KOPT-K1 (cell line): ENCODE data around the gene UBE4B.
"Not testable (repeated sequence)": the region's sequence is repeated elsewhere in the genome, so short reads cannot be mapped to it uniquely, and the experiment has no call there.

Source experiments
- H3K27ac ChIP-seq: fragments of 200-600 bp; sonication (generic); 2 replicates; pipeline ENCODE4 v1.5.1; 2016; ENCODE audit warnings: antibody characterized with exemption, mild to moderate bottlenecking, low read depth, low read length; ENCODE audit not compliant: poor library complexity, severe bottlenecking
- H3K36me3 ChIP-seq: fragments of 200-600 bp; sonication (generic); 2 replicates; pipeline ENCODE4 v1.5.1; 2017; ENCODE audit warnings: antibody characterized with exemption, mild to moderate bottlenecking, low read length, moderate library complexity; ENCODE audit not compliant: insufficient read depth
- H3K9me3 ChIP-seq: fragments of 200-600 bp; sonication (generic); 2 replicates; pipeline ENCODE4 v1.5.1; 2017; ENCODE audit warnings: antibody characterized with exemption, low read length, mild to moderate bottlenecking; ENCODE audit not compliant: insufficient read depth, poor library complexity, severe bottlenecking

UBE4B gene

DNA sequence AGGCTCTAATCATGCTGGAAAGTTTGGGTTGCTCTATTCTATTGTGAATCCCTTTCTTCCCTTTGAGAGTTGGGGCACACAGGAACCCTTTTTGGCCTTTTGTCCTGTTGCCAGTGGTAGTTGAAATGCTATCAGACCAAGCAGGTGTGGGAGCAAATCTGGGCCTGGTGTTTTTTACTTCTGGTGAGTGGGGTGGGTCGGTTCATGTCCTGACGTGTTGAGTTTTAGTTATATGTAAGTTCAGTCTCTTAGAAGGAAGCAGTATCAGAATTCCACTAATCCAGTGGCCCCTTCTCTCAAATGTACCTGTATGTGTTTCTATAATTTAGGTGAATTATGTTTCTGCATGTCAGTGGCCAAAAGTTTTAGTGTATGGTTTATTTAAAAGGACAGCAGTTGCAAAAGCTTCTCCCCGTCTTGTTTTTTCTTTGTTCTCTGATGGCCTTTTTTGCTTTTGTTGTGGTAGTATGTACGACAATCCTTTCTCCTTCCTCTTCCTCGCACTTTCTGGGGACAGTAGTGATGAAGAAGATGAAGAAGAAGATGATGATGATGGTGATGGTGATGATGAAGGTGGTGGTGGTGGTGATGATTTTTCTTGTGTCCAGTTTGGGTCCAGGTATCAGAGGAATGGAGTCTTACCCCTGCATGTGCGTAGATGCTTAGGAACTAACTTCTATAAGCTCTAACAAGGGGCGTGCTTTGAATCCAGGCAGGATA lies 74.2 kb downstream of the UBE4B start:
- peaks cover 76% of the 10 kb centered on the region for H3K36me3 ChIP-seq
- H3K9me3 ChIP-seq, result no peaks in the 10 kb centered on the region
- no peak overlapping the region for H3K27ac ChIP-seq

DNA sequence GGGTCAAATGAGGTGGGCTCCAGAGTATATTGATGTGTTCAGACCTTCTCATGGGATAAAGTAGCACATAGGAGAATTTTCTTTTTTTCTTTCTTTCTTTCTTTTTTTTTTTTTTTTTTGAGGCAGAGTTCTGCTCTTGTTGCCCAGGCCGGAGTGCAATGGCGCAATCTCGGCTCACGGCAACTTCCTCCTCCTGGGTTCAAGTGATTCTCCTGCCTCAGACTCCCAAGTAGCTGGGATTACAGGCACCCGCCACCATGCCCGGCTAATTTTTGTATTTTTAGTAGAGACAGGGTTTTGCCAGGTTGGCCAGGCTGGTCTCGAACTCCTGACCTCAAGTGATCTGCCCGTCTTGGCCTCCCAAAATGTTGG lies 74.7 kb downstream of the UBE4B start:
- H3K27ac ChIP-seq, H3K9me3 ChIP-seq: not testable (repeated sequence)
- H3K36me3 ChIP-seq, result peaks cover 76% of the 10 kb centered on the region

DNA sequence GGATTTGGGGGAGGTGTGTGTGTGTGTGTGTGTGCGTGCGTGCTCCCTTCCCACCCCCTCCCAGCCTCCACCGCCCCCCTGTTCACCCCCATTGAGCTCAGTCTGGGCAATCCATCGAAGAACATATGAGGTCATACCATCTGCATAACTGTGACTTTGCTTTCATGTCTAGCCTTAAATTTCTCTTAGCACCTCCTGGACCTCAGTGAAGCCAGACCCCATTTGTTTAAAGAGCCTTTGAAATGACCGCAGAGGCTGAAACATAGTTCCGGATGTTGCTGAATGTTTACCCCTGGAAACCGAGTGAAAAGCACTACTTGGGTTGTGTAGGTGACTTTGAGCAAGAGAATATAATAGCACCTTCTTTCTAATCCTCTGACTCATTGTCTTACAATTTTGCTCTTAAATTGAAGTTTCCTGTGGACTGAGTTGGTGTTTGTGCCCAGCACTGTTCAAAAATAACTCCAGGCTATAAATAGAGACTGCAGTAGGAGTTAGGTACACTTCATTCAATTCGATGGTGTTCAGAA lies 75.4 kb downstream of the UBE4B start:
- Histone ChIP-seq H3K9me3 (no peaks in the 10 kb centered on the region), H3K27ac (no peak overlapping the region), H3K36me3 (peaks cover 71% of the 10 kb centered on the region)

DNA sequence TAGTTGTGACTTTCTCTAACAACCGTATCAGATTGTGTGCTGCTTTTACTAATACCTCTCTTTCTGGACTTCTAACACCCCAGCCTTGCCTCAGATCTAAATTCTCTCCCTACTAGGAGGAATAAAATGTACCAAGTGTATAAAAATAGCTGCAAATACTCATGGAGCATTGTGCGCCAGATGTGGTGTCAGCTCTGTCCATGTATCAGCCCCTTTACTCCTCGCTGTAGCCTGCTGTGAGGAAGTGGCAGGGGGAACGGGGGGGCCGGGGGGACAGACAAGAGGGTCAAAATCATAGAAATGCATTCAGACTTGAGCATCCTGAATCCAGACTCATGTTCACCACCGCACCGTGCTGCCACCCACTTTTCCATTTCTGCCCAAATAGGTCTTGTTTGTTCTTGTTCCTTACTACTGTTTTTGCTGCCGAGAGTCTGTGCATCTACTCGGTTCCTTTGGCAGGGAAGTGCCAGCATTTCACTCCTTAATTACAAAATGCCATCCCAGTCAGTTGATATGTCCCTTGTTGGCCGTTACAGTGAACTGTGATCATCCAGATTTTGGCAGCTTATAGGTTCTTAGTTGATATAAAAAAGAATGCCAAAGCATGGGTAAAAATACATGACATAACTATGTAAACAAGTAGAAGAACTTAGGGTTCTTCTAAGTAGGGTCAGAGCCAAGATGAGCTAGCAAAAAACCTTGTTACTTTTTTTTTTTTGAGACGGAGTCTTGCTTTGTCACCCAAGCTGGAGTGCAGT lies 76.4 kb downstream of the UBE4B start:
- Histone ChIP-seq H3K27ac (no peak overlapping the region), H3K36me3 (peaks cover 63% of the 10 kb centered on the region)

DNA sequence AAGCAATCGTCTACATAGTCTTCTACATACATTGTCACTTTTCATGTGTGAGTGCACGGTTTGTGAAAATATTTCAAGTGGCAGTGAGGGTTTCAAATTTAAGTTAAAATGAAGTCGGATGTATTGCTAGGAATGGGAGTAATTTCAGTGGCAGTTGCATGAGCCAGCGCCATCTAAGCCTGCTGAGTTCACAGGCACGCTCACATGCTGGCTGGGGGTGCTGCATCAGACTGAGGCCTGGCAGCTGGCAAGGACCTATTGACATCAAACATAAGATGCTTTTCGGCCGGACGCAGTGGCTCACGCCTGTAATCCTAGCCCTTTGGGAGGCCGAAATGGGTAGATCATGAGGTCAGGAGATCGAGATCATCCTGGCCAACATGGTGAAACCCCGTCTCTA lies 80.7 kb downstream of the UBE4B start:
- no peak overlapping the region for H3K27ac ChIP-seq
- no peaks in the 10 kb centered on the region for H3K9me3 ChIP-seq
- H3K36me3 ChIP-seq, result peaks cover 44% of the 10 kb centered on the region

More for the DNA sequence above, 76.4 kb downstream of the UBE4B start:
- no peaks in the 10 kb centered on the region for H3K9me3 ChIP-seq

DNA sequence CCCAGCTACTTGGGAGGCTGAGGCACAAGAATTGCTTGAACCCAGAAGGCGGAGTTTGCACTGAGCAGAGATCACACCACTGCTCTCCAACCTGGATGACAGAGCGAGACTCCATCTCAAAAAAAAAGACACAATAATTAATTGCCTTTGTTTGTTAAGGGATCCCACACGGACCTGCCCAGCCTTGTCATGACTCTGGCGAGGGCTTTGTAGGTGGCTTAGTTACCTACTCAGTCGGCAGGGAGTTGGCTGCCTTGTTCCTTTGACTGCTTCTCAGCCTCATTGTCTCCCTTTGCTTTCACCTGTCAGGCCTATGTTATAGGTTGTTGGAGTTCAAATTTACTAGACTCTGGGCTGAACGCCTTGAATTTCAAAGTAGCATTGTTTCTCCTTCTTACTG lies 82.0 kb downstream of the UBE4B start:
- Histone ChIP-seq H3K36me3 (peaks cover 42% of the 10 kb centered on the region), H3K9me3 (no peaks in the 10 kb centered on the region), H3K27ac (no peak overlapping the region)

DNA sequence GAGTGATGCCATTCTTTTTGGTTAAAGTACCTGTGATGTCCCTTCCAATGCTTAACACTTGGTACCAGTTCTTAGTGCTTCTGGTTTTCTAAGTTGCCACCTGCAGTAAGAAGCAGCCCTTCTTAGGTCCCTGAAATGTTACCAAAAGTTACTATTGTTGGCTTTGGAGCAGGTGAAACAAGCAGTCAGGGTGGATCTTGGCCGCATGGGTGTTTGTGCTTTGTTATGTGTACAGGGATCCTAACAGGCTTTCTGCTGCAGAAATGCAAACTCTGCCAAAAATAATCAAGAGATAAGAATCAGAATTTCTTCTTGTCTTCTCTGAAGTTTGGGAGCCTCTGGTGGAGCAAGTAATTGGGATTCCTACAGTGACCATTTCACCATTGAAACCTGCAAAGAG lies 84.4 kb downstream of the UBE4B start:
- H3K36me3 ChIP-seq, result peaks cover 42% of the 10 kb centered on the region
- H3K9me3 ChIP-seq, result no peaks in the 10 kb centered on the region
- no peak overlapping the region for H3K27ac ChIP-seq

DNA sequence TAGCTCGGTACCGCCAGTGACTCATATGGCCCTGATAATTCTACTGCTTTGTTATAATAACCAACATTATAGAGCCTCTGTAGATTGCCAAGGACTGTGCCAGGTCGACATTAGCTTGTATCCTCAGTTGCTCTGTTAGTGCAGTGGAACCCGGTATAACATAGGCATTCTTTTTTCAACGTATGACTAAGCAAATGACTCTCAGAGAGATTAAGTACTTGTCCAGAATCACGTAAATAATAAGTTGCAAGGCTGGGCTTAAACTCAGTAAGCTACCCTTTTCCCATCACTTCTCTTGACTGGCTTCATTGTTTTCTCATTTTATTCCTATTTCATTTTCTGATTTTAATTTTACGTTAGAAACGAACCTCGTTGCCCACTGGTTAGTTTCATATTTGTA lies 85.1 kb downstream of the UBE4B start:
- H3K27ac ChIP-seq, result no peak overlapping the region
- H3K36me3 ChIP-seq, result peaks cover 47% of the 10 kb centered on the region
- H3K9me3 ChIP-seq, result no peaks in the 10 kb centered on the region

DNA sequence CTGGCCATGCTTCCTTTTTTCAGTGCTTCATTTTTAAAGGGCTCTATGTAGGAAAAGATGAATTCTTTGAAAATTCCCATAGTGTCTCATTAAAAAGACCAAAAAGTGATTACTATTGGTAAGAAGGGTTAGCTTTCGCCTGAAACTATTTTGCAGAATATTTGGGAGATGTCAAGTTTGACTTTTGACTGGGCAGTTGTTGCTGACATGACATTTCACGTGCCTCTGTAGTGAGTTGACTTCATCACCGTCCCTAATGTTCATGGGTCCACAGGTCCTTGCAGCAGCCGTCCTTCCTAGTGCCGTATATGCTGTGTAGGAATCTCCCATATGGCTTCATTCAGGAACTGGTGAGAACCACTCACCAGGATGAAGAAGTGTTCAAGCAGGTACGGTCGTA lies 88.9 kb downstream of the UBE4B start:
- Histone ChIP-seq H3K36me3 (peaks cover 39% of the 10 kb centered on the region), H3K27ac (no peak overlapping the region), H3K9me3 (no peaks in the 10 kb centered on the region)

DNA sequence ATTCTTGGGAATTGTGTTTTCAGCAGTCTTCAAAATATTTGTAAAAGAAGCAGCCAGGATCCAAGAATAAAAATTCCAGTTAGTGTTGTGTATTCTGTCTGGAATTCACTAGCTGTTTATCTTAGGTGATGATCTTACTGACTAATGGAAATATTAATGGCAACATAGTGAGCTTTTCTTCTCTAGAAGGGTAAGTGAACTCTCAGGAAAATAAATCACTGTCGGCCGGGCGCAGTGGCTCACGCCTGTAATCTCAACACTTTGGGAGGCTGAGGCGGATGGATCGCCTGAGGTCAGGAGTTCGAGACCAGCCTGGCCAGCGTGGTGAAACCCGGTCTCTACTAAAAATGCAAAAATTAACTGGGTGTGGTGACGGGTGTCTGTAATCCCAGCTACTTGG lies 90.2 kb downstream of the UBE4B start:
- Histone ChIP-seq H3K27ac (no peak overlapping the region), H3K36me3 (peaks cover 43% of the 10 kb centered on the region), H3K9me3 (no peaks in the 10 kb centered on the region)

DNA sequence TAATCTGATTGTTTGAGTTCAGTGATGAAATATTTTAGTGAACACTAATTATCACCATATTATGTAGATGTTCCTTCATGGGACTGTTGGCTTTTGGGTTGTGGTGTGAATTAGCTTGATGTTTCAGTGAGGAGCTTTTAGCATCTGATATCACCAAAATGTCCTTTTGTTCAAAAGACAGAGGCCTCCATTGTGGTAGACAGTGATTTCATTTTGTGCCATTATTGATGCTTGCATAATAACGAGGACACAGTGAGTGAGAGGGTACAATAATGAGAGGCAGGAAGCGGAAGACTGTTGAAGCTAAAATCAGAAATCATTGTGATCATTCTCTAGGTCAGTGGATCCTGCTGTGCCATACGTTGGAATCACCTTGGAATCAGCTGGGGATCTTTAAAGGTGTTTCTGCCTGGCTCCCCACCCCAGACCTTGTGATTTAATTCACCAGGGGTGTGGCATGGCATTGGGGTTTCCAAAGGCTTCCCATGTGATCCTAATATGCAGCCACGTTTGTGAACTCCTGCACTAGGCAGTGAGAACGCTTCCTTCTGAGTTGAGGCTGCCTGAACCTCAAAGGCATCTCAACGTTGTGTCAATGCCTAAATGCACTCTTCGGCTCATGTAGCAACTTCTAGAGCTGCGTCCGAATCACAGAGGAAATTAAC lies 95.5 kb downstream of the UBE4B start:
- no peaks in the 10 kb centered on the region for H3K9me3 ChIP-seq
- peaks cover 61% of the 10 kb centered on the region for H3K36me3 ChIP-seq
- H3K27ac ChIP-seq, result no peak overlapping the region

DNA sequence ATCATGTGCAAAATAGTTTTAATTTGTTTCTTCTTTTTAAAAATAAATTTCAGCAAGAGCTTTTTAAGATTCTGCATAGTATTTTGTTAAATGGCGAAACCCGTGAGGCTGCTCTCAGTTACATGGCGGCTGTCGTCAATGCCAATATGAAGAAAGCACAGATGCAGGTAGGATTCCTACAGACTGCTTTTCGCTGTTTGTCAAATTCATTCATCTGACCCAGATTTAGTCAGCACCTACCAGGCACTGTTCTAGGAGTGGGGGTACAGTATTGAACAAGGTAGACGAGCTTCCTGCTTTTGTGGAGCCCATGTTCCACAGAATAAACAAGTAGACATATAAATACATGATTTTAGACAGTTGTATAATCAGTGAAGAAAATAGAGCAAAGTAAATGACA lies 99.6 kb downstream of the UBE4B start:
- Histone ChIP-seq H3K36me3 (peaks cover 87% of the 10 kb centered on the region), H3K27ac (no peak overlapping the region), H3K9me3 (no peaks in the 10 kb centered on the region)

DNA sequence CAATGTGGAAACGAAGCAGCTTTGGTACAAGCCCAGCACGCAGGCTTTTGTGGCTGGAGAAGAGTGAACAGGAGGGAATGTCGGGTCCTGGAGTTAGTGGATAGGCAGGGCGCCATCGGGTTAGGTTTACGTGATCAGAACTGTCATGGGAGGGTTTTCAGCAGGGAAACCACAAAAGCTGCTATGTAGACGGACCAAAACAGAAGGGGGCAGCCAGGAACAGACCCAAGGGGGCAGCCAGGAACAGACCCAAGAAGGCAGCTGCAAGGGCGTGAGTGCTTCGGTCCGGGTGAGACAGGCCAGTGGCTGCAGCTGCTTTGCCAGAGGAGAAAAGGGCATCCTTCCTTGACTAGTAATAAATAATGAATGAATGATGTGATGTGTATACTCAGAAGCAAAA lies 100.1 kb downstream of the UBE4B start:
- H3K36me3 ChIP-seq, result peaks cover 86% of the 10 kb centered on the region
- H3K27ac ChIP-seq, result no peak overlapping the region

DNA sequence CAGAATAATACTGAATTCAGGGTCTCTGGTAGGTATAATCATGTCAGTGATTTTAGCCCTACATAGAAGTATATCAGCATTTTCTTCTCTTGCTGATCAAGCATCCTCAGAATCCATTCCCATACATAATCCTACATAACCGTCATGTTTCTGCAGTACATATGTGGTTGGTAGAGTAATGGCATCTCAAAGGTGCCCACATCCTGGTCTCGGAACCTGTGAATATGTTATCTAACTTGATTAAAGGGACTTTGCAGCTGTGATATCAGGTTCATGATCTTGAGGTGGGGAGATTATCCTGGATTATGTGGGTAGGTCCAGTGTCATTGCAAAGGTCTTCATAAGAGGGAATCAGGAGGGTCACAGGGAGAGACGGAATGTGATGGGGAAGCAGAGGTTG lies 108.2 kb downstream of the UBE4B start:
- peaks cover 60% of the 10 kb centered on the region for H3K36me3 ChIP-seq
- H3K9me3 ChIP-seq, result no peaks in the 10 kb centered on the region
- no peak overlapping the region for H3K27ac ChIP-seq

More for the DNA sequence above, 100.1 kb downstream of the UBE4B start:
- H3K9me3 ChIP-seq, result no peaks in the 10 kb centered on the region

DNA sequence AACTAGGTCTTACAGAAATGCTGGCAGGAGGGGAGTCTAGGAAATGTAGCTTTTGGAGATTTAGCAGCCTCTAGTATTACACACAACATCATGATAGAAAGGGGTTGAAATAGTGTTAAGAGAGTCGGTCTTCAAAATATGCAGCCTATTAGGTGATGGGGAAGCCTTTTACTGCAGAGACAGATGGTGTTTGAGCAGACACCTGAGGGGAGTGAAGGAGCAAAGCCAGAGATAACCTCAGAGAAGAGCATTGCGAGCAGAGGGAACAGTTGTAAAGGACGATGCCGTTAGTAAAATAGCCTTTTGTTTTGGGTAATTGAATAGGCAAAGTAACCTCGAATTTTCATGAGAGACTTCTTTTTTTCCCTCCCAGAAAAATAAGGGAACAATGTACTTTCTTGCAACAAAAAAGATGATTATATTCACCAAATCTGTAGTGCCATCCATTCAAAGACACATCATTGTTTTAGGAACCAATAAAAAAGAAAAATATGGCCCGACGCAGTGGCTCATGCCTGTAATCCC lies 111.3 kb downstream of the UBE4B start:
- peaks cover 55% of the 10 kb centered on the region for H3K36me3 ChIP-seq
- no peaks in the 10 kb centered on the region for H3K9me3 ChIP-seq
- no peak overlapping the region for H3K27ac ChIP-seq
